Mesenchymal stem cell (in vitro differentiated cells and primary cell): ENCODE measurements around the gene EXOC3L2.

Experiments used
- DNase-seq: peaks from one replicate; pipeline ENCODE4 v3.0.0-alpha.2; 2013
- H2AFZ ChIP-seq: one replicate; pipeline ENCODE4 v1.6.1; 2013; ENCODE audit warnings: low read depth, mild to moderate bottlenecking, control low read depth, inconsistent platforms, low read length, moderate library complexity
- H2AK5ac ChIP-seq: 2 replicates; pipeline ENCODE4 v1.6.1; 2013; ENCODE audit warnings: low read length, moderate library complexity, mild to moderate bottlenecking, inconsistent platforms; ENCODE audit not compliant: severe bottlenecking
- H2BK120ac ChIP-seq: one replicate; pipeline ENCODE4 v1.6.1; 2013; ENCODE audit warnings: low read depth, mild to moderate bottlenecking, inconsistent platforms, low read length, moderate library complexity
- H2BK12ac ChIP-seq, 2 experiments: one replicate each; pipeline ENCODE4 v1.6.1; 2013; ENCODE audit warnings: inconsistent platforms in 2 of 2, low read length in 2 of 2, mild to moderate bottlenecking in 2 of 2, moderate library complexity in 2 of 2, control low read depth in 1 of 2
- H2BK15ac ChIP-seq: one replicate; pipeline ENCODE4 v1.6.1; 2013; ENCODE audit warnings: mild to moderate bottlenecking, low read depth, inconsistent platforms; ENCODE audit not compliant: poor library complexity, severe bottlenecking
- H2BK5ac ChIP-seq: 2 replicates; pipeline ENCODE4 v1.6.1; 2013; ENCODE audit warnings: low read depth, mild to moderate bottlenecking, low read length, control low read depth, inconsistent platforms; ENCODE audit not compliant: poor library complexity, severe bottlenecking
- H3K14ac ChIP-seq, 2 experiments: one replicate each; pipeline ENCODE4 v1.6.1; 2013; ENCODE audit warnings: inconsistent platforms in 2 of 2, low read length in 2 of 2, control low read depth in 1 of 2, mild to moderate bottlenecking in 1 of 2, moderate library complexity in 1 of 2
- H3K18ac ChIP-seq, 2 experiments: one replicate each; pipeline ENCODE4 v1.6.1; 2013; ENCODE audit warnings: inconsistent platforms in 2 of 2, low read length in 2 of 2, control low read depth in 1 of 2, low read depth in 1 of 2, mild to moderate bottlenecking in 1 of 2
- H3K23ac ChIP-seq, 2 experiments: one replicate each; pipeline ENCODE4 v1.6.1; 2013; ENCODE audit warnings: inconsistent platforms in 2 of 2, low read length in 2 of 2, mild to moderate bottlenecking in 2 of 2, moderate library complexity in 2 of 2, control low read depth in 1 of 2
- H3K27ac ChIP-seq: 2 replicates; pipeline ENCODE4 v1.5.1; 2013; ENCODE audit warnings: mild to moderate bottlenecking, moderate library complexity, low read length, control low read depth, inconsistent platforms; ENCODE audit not compliant: poor library complexity, severe bottlenecking
- H3K27me3 ChIP-seq, 2 experiments: 2 replicates each; pipeline versions ENCODE4 v1.6.1 to v1.7.0; 2013; ENCODE audit warnings: low read length in 2 of 2, mild to moderate bottlenecking in 2 of 2, moderate library complexity in 2 of 2, control low read depth in 1 of 2, inconsistent platforms in 1 of 2; ENCODE audit not compliant: control insufficient read depth in 1 of 2, insufficient read depth in 1 of 2
- H3K36me3 ChIP-seq, 2 experiments: 2 replicates each; pipeline versions ENCODE4 v1.6.1 to v1.7.0; 2013; ENCODE audit warnings: low read length in 2 of 2, control low read depth in 1 of 2, inconsistent platforms in 1 of 2, low read depth in 1 of 2, mild to moderate bottlenecking in 1 of 2; ENCODE audit not compliant: insufficient read depth in 2 of 2, control insufficient read depth in 1 of 2
- H3K4ac ChIP-seq, 2 experiments: one replicate each; pipeline ENCODE4 v1.6.1; 2013; ENCODE audit warnings: inconsistent platforms in 2 of 2, low read length in 2 of 2, mild to moderate bottlenecking in 2 of 2, moderate library complexity in 2 of 2, control low read depth in 1 of 2, low read depth in 1 of 2
- H3K4me1 ChIP-seq: 2 replicates; pipeline ENCODE4 v1.6.1; 2013; ENCODE audit warnings: low read depth, low read length, control low read depth; ENCODE audit not compliant: control insufficient read depth, insufficient read depth
- H3K4me2 ChIP-seq: 2 replicates; pipeline ENCODE4 v1.6.1; 2013; ENCODE audit warnings: low read length, mild to moderate bottlenecking, inconsistent platforms; ENCODE audit not compliant: poor library complexity, severe bottlenecking
- H3K4me3 ChIP-seq, 2 experiments: 2 replicates each; pipeline versions ENCODE4 v1.5.1 to v1.7.0; 2013; ENCODE audit warnings: low read length in 2 of 2, mild to moderate bottlenecking in 2 of 2, control low read depth in 1 of 2, low read depth in 1 of 2; ENCODE audit not compliant: insufficient read depth in 1 of 2
- H3K79me1 ChIP-seq: replicated peaks from 2 replicates; pipeline ENCODE4 v1.6.1; 2013; ENCODE audit warnings: mild to moderate bottlenecking, control low read depth, low read length, inconsistent platforms; ENCODE audit not compliant: poor library complexity, severe bottlenecking
- H3K9ac ChIP-seq: 2 replicates; pipeline ENCODE4 v1.7.0; 2013; ENCODE audit warnings: mild to moderate bottlenecking, low read length, moderate library complexity
- H3K9me3 ChIP-seq: 2 replicates; pipeline ENCODE4 v1.7.0; 2013; ENCODE audit warnings: mild to moderate bottlenecking, low read length; ENCODE audit not compliant: control insufficient read depth
- H4K8ac ChIP-seq: one replicate; pipeline ENCODE4 v1.6.1; 2013; ENCODE audit warnings: inconsistent platforms, mild to moderate bottlenecking, low read length, moderate library complexity
- H4K91ac ChIP-seq: one replicate; pipeline ENCODE4 v1.6.1; 2013; ENCODE audit warnings: mild to moderate bottlenecking, low read length, inconsistent platforms
- WGBS: methylation state at CpG from one replicate; pipeline ENCODE4 v1.1.7; 2013; ENCODE audit warnings: mixed read lengths; 5-methylcytosine and 5-hydroxymethylcytosine counted together

EXOC3L2 gene

GRCh38 chr19:45182758-45183157 is 62.4 kb downstream of the EXOC3L2 start:
- WGBS, result 92% methylated on average over 4 of the region's 4 CpGs
- H3K18ac ChIP-seq, result no peak overlapping the region

GRCh38 chr19:45180936-45181335 is 64.3 kb downstream of the EXOC3L2 start:
- Histone ChIP-seq H3K23ac (no peak overlapping the region), H3K36me3 (peaks cover 3 to 15% of the 10 kb centered on the region in 2 experiments), H3K79me1 (peaks cover 25% of the 10 kb centered on the region), H2BK12ac (no peak overlapping the region), H3K27me3 (no peaks in the 10 kb centered on the region), H3K9ac (peak overlapping the region; percentile 15), H2AK5ac (no peak overlapping the region), H3K9me3 (no peaks in the 10 kb centered on the region), H3K14ac (no peak overlapping the region), H3K4ac (no peak overlapping the region), H2BK120ac (no peak overlapping the region), H2BK5ac (no peak overlapping the region), H4K8ac (peak overlapping the region; percentile 55), H4K91ac (no peak overlapping the region), H2AFZ (no peak overlapping the region), H3K4me3 (peak overlapping the region in 1 of 2 experiments; percentile 45), H3K4me2 (no peak overlapping the region), H2BK15ac (no peak overlapping the region), H3K4me1 (peaks cover 21% of the 10 kb centered on the region), H3K27ac (no peak overlapping the region), H3K18ac (no peak overlapping the region)
- WGBS, result 90% methylated on average over 7 of the region's 7 CpGs
- DNase-seq, result no peak

More at GRCh38 chr19:45182758-45183157, 62.4 kb downstream of the EXOC3L2 start:
- Histone ChIP-seq H3K9ac (no peak overlapping the region), H3K4me1 (peaks cover 19% of the 10 kb centered on the region), H3K9me3 (no peaks in the 10 kb centered on the region), H3K4ac (no peak overlapping the region), H3K14ac (no peak overlapping the region), H2BK5ac (no peak overlapping the region), H2AFZ (no peak overlapping the region), H2BK120ac (no peak overlapping the region), H3K36me3 (peaks cover 6 to 15% of the 10 kb centered on the region in 2 experiments), H2AK5ac (no peak overlapping the region), H4K8ac (no peak overlapping the region), H2BK12ac (no peak overlapping the region), H3K4me2 (no peak overlapping the region), H3K27me3 (no peaks in the 10 kb centered on the region), H3K4me3 (no peak overlapping the region), H4K91ac (no peak overlapping the region), H3K79me1 (peaks cover 19% of the 10 kb centered on the region), H3K27ac (no peak overlapping the region), H3K23ac (no peak overlapping the region), H2BK15ac (no peak overlapping the region)
- DNase-seq, result no peak

DNA sequence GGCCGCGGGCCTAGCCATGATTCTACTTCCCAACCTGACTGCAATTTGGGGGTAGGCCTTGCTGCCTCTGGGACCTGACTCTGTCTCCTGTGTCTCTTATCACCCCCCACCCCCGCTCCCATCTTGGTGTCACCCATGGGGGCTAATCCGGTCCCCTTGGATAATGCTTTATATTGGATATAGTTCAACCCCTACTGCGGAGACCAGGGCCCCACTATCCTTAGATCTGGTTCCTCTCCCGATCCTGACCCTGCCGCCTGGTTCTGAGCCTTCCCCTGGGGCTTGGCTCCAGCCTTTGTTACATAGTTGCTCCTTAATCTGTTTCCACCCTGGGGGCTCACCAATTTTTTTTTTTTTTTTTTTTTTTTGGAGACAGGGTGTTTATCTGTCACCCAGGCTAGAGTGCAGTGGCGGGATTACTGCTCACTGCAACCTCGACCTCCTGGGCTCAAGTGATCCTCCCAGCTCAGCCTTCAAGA is 65.3 kb downstream of the EXOC3L2 start:
- Histone ChIP-seq H3K36me3 (peaks cover 3 to 15% of the 10 kb centered on the region in 2 experiments), H3K18ac (peak overlapping the region in 1 of 2 experiments; percentile 87), H3K27me3 (no peaks in the 10 kb centered on the region), H3K23ac (peak overlapping the region in 1 of 2 experiments; percentile 98), H2BK15ac (no peak overlapping the region), H2BK120ac (no peak overlapping the region), H4K91ac (peak overlapping the region; percentile 80), H3K4ac (peak overlapping the region; percentile 27 to 83), H3K27ac (no peak overlapping the region), H2BK5ac (no peak overlapping the region), H2BK12ac (no peak overlapping the region), H3K4me2 (peak overlapping the region; percentile 94), H3K9ac (peak overlapping the region; percentile 94), H2AK5ac (no peak overlapping the region), H3K9me3 (no peaks in the 10 kb centered on the region), H2AFZ (no peak overlapping the region), H3K4me1 (peaks cover 21% of the 10 kb centered on the region), H3K4me3 (peak overlapping the region; percentile 79 to 99), H3K14ac (peak overlapping the region in 1 of 2 experiments; percentile 72), H4K8ac (peak overlapping the region; percentile 7), H3K79me1 (peaks cover 27% of the 10 kb centered on the region)
- no peak for DNase-seq
- 69% methylated on average over 9 of the region's 9 CpGs for WGBS

GRCh38 chr19:45179072-45179891 is 65.9 kb downstream of the EXOC3L2 start:
- WGBS, result 3% methylated on average over 59 of the region's 97 CpGs
- H2AK5ac ChIP-seq, result no peak overlapping the region
- peak overlapping the region; percentile 62 for H4K8ac ChIP-seq
- H2BK5ac ChIP-seq, result peak overlapping the region; percentile 53
- H3K79me1 ChIP-seq, result peaks cover 27% of the 10 kb centered on the region
- H3K4ac ChIP-seq, result peak overlapping the region; percentile 75 to 83
- peak overlapping the region; percentile 79 for H2AFZ ChIP-seq
- H3K9ac ChIP-seq, result peak overlapping the region; percentile 94
- H3K4me1 ChIP-seq, result peaks cover 23% of the 10 kb centered on the region
- H3K14ac ChIP-seq, result peak overlapping the region in 1 of 2 experiments; percentile 72
- peaks cover 3 to 15% of the 10 kb centered on the region in 2 experiments for H3K36me3 ChIP-seq
- H2BK15ac ChIP-seq, result peak overlapping the region; percentile 54
- H3K4me3 ChIP-seq, result peak overlapping the region; percentile 79 to 99
- H3K23ac ChIP-seq, result peak overlapping the region in 1 of 2 experiments; percentile 98
- no peak overlapping the region for H2BK120ac ChIP-seq
- peak overlapping the region; percentile 40 to 87 for H3K18ac ChIP-seq
- H3K4me2 ChIP-seq, result peak overlapping the region; percentile 94
- DNase-seq, result peak; percentile 52
- H2BK12ac ChIP-seq, result peak overlapping the region in 1 of 2 experiments; percentile 19
- H4K91ac ChIP-seq, result peak overlapping the region; percentile 80
- no peaks in the 10 kb centered on the region for H3K9me3 ChIP-seq
- H3K27ac ChIP-seq, result peak overlapping the region; percentile 92
- no peaks in the 10 kb centered on the region for H3K27me3 ChIP-seq
